ENCODE measurements around the gene UBE2V1. TPM values are rescaled to one million over a fixed set of nuclear protein-coding genes. Genes with fewer than 3 reads are reported as not detected.

Gene UBE2V1
- polyA plus RNA-seq, 1 of the 3 experiments (the other 2 are of a cell fraction): 99.7 TPM

DNA sequence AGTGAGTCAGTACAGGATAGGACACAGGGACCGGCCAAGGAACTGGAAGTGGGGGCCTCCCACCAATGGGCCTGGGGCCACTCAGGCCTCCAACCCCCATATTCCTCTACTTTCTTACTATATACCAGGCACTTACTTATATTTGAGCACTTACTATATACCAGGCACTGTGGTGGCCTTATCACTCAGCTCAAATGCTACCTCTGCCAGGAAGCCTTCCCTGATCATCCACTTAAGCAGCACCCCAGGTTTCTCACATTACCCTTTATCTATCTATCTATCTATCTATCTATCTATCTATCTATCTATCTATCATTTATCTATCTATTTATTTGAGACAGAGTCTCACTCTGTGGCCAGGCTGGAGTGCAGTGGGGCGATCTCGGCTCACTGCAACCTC is 12.3 kb upstream of the UBE2V1 start (continued):
- TF ChIP-seq, protein P1, sequence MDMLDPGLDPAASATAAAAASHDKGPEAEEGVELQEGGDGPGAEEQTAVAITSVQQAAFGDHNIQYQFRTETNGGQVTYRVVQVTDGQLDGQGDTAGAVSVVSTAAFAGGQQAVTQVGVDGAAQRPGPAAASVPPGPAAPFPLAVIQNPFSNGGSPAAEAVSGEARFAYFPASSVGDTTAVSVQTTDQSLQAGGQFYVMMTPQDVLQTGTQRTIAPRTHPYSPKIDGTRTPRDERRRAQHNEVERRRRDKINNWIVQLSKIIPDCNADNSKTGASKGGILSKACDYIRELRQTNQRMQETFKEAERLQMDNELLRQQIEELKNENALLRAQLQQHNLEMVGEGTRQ (IDR thresholded peaks at IDR 0.05; ENCODE audit: borderline replicate concordance, low read depth, low read length): no peak
- TF ChIP-seq RXRA (IDR thresholded peaks at IDR 0.05; ENCODE audit: borderline replicate concordance, low read depth) (no peak), GATA2 (CRISPR knock-in tag; IDR thresholded peaks at IDR 0.05) (no peak), TCF12 (IDR thresholded peaks at IDR 0.05) (no peak), YY1 (IDR thresholded peaks at IDR 0.05; ENCODE audit: low read depth) (no peak), GABPA (IDR thresholded peaks at IDR 0.05; ENCODE audit: low read depth) (no peak), CHD2 (IDR thresholded peaks at IDR 0.05; ENCODE audit: low read length, partially characterized antibody) (no peak), JUND (IDR thresholded peaks at IDR 0.05) (no peak)
- TF ChIP-seq, protein P2, sequence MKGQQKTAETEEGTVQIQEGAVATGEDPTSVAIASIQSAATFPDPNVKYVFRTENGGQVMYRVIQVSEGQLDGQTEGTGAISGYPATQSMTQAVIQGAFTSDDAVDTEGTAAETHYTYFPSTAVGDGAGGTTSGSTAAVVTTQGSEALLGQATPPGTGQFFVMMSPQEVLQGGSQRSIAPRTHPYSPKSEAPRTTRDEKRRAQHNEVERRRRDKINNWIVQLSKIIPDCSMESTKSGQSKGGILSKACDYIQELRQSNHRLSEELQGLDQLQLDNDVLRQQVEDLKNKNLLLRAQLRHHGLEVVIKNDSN (IDR thresholded peaks at IDR 0.05; ENCODE audit: borderline replicate concordance, low read depth): no peak

DNA sequence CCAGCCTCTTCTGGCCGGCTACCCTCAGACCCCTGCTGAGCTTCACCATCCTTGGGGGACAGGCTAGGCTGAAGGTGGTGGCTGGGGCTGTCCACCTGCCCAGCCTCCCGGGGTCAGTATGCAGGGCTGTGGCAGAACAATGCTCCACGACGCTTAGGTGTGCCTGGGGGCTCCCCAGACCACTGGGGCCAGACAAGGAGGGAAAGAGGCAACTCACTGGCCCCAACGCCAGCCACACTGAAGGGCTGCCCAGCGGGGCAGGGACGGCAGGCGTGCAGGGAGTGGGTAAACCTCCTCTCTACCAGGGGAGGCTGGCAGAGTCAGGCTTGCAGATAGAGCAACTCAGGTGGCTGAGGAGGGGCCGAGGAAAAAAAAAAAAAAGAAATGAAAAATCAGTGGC is 11.5 kb upstream of the UBE2V1 start:
- Histone ChIP-seq H3K79me2 (ENCODE audit: insufficient read depth) (no peaks in the 10 kb centered on the region), H3K9me2 (no peaks in the 10 kb centered on the region), H3K4me3 (ENCODE audit: low read depth in 2 of 2, low read length in 1 of 2) (no peak overlapping the region), H3K36me3 (replicated peaks in 1 of 2; ENCODE audit: control insufficient read depth in 1 of 2, insufficient read depth in 2 of 2, low read length in 1 of 2) (peaks cover 6 to 31% of the 10 kb centered on the region in 2 experiments), H3K27ac (ENCODE audit: low read depth in 2 of 2, low read length in 1 of 2) (no peak overlapping the region), H3K4me2 (no peak overlapping the region), H2AFZ (ENCODE audit: low read depth) (no peak overlapping the region), H3K9ac (no peak overlapping the region), H3K4me1 (ENCODE audit: control insufficient read depth in 1 of 2, insufficient read depth in 2 of 2, low read depth in 1 of 2, low read length in 1 of 2) (no peaks in the 10 kb centered on the region; a peak in 1 of 4 replicates), H3K9me3 (no peaks in the 10 kb centered on the region), H3K27me3 (ENCODE audit: insufficient read depth) (no peaks in the 10 kb centered on the region), H3F3A (replicated peaks; ENCODE audit: insufficient read depth) (peaks cover 4% of the 10 kb centered on the region), H4K20me1 (ENCODE audit: insufficient read depth) (no peaks in the 10 kb centered on the region)
- POLR2A ChIA-PET: no interaction called here
- 94% methylated on average over 9 of the region's 9 CpGs for WGBS (ENCODE audit: low lambda C conversion rate)
- no peak for TF ChIP-seq TEAD4 (IDR thresholded peaks at IDR 0.05; ENCODE audit: borderline replicate concordance, insufficient read depth)
- TF ChIP-seq CHD2 (IDR thresholded peaks at IDR 0.05; ENCODE audit: low read length, partially characterized antibody): no peak
- no peak for TF ChIP-seq TAF1 (IDR thresholded peaks at IDR 0.05; ENCODE audit: borderline replicate concordance, low read depth, low read length)
- TF ChIP-seq EZH2phosphoT487 (IDR thresholded peaks at IDR 0.05; ENCODE audit: borderline replicate concordance, low read depth): no peak
- no peak for TF ChIP-seq GATA2 (CRISPR knock-in tag; IDR thresholded peaks at IDR 0.05)
- TF ChIP-seq GABPA (IDR thresholded peaks at IDR 0.05; ENCODE audit: low read depth): no peak
- no peak for TF ChIP-seq RAD21 (IDR thresholded peaks at IDR 0.05; ENCODE audit: low read length)
- TF ChIP-seq, protein P2 (IDR thresholded peaks at IDR 0.05; ENCODE audit: borderline replicate concordance, low read depth): no peak
- TF ChIP-seq YY1 (IDR thresholded peaks at IDR 0.05; ENCODE audit: low read depth): no peak
- TF ChIP-seq JUND (IDR thresholded peaks at IDR 0.05): no peak
- TF ChIP-seq FOXM1 (IDR thresholded peaks at IDR 0.05; ENCODE audit: low read depth): no peak
- TF ChIP-seq, protein P3, sequence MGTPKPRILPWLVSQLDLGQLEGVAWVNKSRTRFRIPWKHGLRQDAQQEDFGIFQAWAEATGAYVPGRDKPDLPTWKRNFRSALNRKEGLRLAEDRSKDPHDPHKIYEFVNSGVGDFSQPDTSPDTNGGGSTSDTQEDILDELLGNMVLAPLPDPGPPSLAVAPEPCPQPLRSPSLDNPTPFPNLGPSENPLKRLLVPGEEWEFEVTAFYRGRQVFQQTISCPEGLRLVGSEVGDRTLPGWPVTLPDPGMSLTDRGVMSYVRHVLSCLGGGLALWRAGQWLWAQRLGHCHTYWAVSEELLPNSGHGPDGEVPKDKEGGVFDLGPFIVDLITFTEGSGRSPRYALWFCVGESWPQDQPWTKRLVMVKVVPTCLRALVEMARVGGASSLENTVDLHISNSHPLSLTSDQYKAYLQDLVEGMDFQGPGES (IDR thresholded peaks at IDR 0.05; ENCODE audit: low read depth, low read length): no peak
- DNase-seq: no peak
- CTCF ChIA-PET: interaction anchor here (1.7 to 11.5 kb wide), 2 partner anchors 45 to 55 kb away, joined by 6 to 297 read pairs; no protein-coding TSS in a partner anchor

Data from SK-N-SH (cell line).